GM12878 (cell line): Measurements from ENCODE around the gene PDE3B. TPM values are rescaled to one million over a fixed set of nuclear protein-coding genes. Genes with fewer than 3 reads are reported as not detected.

Experiments
- ATAC-seq: fragments of 200-7000 bp; cut with Tn5 transposase; 3 replicates; pipeline ENCODE4 v1.9.1; 2020; ENCODE audit warnings: mild to moderate bottlenecking, moderate library complexity
- BruUV-seq: library from RNA; stranded (reverse); fragments of 400-500 nt; replicated peaks from 2 replicates; lab custom pipeline; 2021; lab: Mats Ljungman, UMichigan
- CTCF ChIA-PET: fragments of 300-600 bp; sonication (Branson Sonifier 250); formaldehyde crosslinking; extraction: SDS; loops from one replicate; lab custom pipeline; 2021; ENCODE audit warnings: inconsistent platforms; lab: Yijun Ruan, JAX
- POLR2A ChIA-PET: fragments of 350-600 bp; formaldehyde crosslinking; extraction: SDS; loops from one replicate; lab custom pipeline; 2021; ENCODE audit warnings: inconsistent platforms; lab: Charles Lee
- RAD21 ChIA-PET: fragments of 300-600 bp; sonication (Branson Sonifier 250); formaldehyde crosslinking; loops from one replicate; lab custom pipeline; 2023; ENCODE audit warnings: antibody characterized with exemption; ENCODE audit not compliant: unreplicated experiment; lab: Charles Lee
- SMC1A ChIA-PET: fragments of 300-600 bp; sonication (Branson Sonifier 250); formaldehyde crosslinking; loops from one replicate; lab custom pipeline; 2023; ENCODE audit not compliant: unreplicated experiment, uncharacterized antibody; lab: Charles Lee
- DNase-seq: peaks from one replicate; pipeline ENCODE4 v3.0.0-alpha.2; 2011; ENCODE audit warnings: low read depth, low spot score
- FAIRE-seq: peaks from 3 replicates; lab custom pipeline; 2011; peaks lifted over from hg19 to GRCh38; lab: Jason Lieb, UNC
- H2AFZ ChIP-seq: 2 replicates; pipeline ENCODE4 v1.6.0; 2011; ENCODE audit warnings: low read depth, low read length, control low read depth; ENCODE audit not compliant: control insufficient read depth
- H3K27ac ChIP-seq: 2 replicates; pipeline ENCODE4 v1.5.1; 2011; ENCODE audit warnings: control low read depth; ENCODE audit not compliant: control insufficient read depth, insufficient read depth
- H3K27me3 ChIP-seq, 2 experiments: replicated peaks in 1 of 2; 2 replicates each; pipeline versions ENCODE4 v1.6.0 to v1.6.1; 2011; ENCODE audit warnings: low read length in 1 of 2; ENCODE audit not compliant: control insufficient read depth in 2 of 2, insufficient read depth in 2 of 2
- H3K36me3 ChIP-seq, 2 experiments: 2 replicates each; pipeline ENCODE4 v1.5.1; 2011; ENCODE audit warnings: low read length in 1 of 2; ENCODE audit not compliant: control insufficient read depth in 2 of 2, insufficient read depth in 2 of 2
- H3K4me1 ChIP-seq: 2 replicates; pipeline ENCODE4 v1.6.1; 2011; ENCODE audit warnings: mild to moderate bottlenecking, low read length, moderate library complexity, mixed read lengths; ENCODE audit not compliant: control insufficient read depth, insufficient read depth
- H3K4me2 ChIP-seq: 2 replicates; pipeline ENCODE4 v1.6.0; 2011; ENCODE audit warnings: control low read depth; ENCODE audit not compliant: control insufficient read depth, insufficient read depth
- H3K4me3 ChIP-seq: fragments of 200-600 bp; sonication (generic); 2 replicates; pipeline ENCODE4 v1.5.1; 2016
- H3K79me2 ChIP-seq: 2 replicates; pipeline ENCODE4 v1.6.0; 2011; ENCODE audit warnings: low read length; ENCODE audit not compliant: control insufficient read depth, insufficient read depth
- H3K9ac ChIP-seq: 2 replicates; pipeline ENCODE4 v1.8.0; 2011; ENCODE audit warnings: low read length, control low read depth, mixed read lengths; ENCODE audit not compliant: control insufficient read depth, insufficient read depth
- H3K9me3 ChIP-seq: replicated peaks from 3 replicates; pipeline ENCODE4 v1.5.1; 2011; ENCODE audit warnings: mild to moderate bottlenecking, low read length; ENCODE audit not compliant: control insufficient read depth, insufficient read depth
- H4K20me1 ChIP-seq: 2 replicates; pipeline ENCODE4 v1.6.0; 2011; ENCODE audit not compliant: control insufficient read depth, insufficient read depth
- BACH1 ChIP-seq: fragments of 450-650 bp; IDR thresholded peaks from 2 replicates; pipeline ENCODE4 v1.6.1; 2017; ENCODE audit warnings: mild to moderate bottlenecking, borderline replicate concordance
- MTA3 ChIP-seq: IDR thresholded peaks from 2 replicates; pipeline ENCODE4 v1.6.1; 2012; ENCODE audit warnings: low read length, inconsistent platforms, borderline replicate concordance
- SIX5 ChIP-seq: IDR thresholded peaks from 2 replicates; pipeline ENCODE4 v1.6.1; 2011; ENCODE audit warnings: mild to moderate bottlenecking, low read depth, low read length, moderate library complexity; ENCODE audit not compliant: severe bottlenecking
- STAT1 ChIP-seq: fragments of 450-650 bp; conservative IDR thresholded peaks from 2 replicates; pipeline ENCODE4 v1.6.1; 2014; ENCODE audit warnings: antibody characterized with exemption, mild to moderate bottlenecking
- ZBTB40 ChIP-seq: fragments of 450-650 bp; IDR thresholded peaks from 2 replicates; pipeline ENCODE4 v1.6.1; 2016; ENCODE audit warnings: mild to moderate bottlenecking, moderate library complexity, borderline replicate concordance
- ZNF207 ChIP-seq: fragments of 450-650 bp; IDR thresholded peaks from 2 replicates; pipeline ENCODE4 v1.6.1; 2014; ENCODE audit warnings: antibody characterized with exemption, mild to moderate bottlenecking, borderline replicate concordance
- in situ Hi-C: fragments of 300-500 bp; cut with MboI; formaldehyde crosslinking; loops from 9 replicates; pipeline ENCODE4 v1.14.3; 2018; ENCODE audit warnings: mixed read lengths
- intact Hi-C: fragments of 100-400 bp; cut with micrococcal nuclease; formaldehyde crosslinking; loops from one replicate; pipeline ENCODE4 v1.14.2; 2022; ENCODE audit not compliant: unreplicated experiment
- polyA plus RNA-seq, 11 experiments: library from polyadenylated mRNA; depleted of rRNA in 4 of 11; unstranded in 6 of 11; stranded (reverse) in 5 of 11; fragments of >200 nt; fragmentation: Nextera tagmentation in 4 of 11; fragmentation: Illumina TruSeq in 1 of 11; extraction: Ambion mirVana in 4 of 11; extraction: Trizol in 1 of 11; gene quantifications; 1 replicate in 1 of 11; 2 replicates in 10 of 11; pipeline versions ENCODE4 v1.2.1 to v1.2.3, GENCODE V29; 2011 to 2016; ENCODE audit warnings: inconsistent platforms in 2 of 11, missing spikeins in 2 of 11, low read depth in 1 of 11
- total RNA-seq, 4 experiments: library from RNA; depleted of rRNA in 3 of 4; stranded (reverse); fragments of >200 nt in 3 of 4; fragmentation: Illumina TruSeq in 1 of 4; extraction: Trizol in 1 of 4; gene quantifications; 2 replicates each; pipeline versions ENCODE4 v1.2.1 to v1.2.3, GENCODE V29; 2013 to 2021
- TF ChIP-seq, protein P1 (sequence below): fragments of 450-650 bp; IDR thresholded peaks from 2 replicates; pipeline ENCODE4 v1.6.1; 2018; ENCODE audit warnings: mild to moderate bottlenecking, low read depth, moderate library complexity; ENCODE audit not compliant: partially characterized antibody
- TF ChIP-seq, protein P2 (sequence below): IDR thresholded peaks from 2 replicates; pipeline ENCODE4 v1.6.1; 2012; ENCODE audit warnings: improper control_type of control experiment, low read depth, low read length; ENCODE audit not compliant: insufficient replicate concordance
- TF ChIP-seq, protein P3 (sequence below): fragments of 450-650 bp; IDR thresholded peaks from 2 replicates; pipeline ENCODE4 v1.6.1; 2017; ENCODE audit warnings: borderline replicate concordance

PDE3B gene
- total and polyA plus RNA-seq, 10 of the 15 experiments (the other 5 are each of a cell fraction or from before 2014, with no cell fraction given) = 0.04 to 3.1 (median 1.9) TPM

DNA sequence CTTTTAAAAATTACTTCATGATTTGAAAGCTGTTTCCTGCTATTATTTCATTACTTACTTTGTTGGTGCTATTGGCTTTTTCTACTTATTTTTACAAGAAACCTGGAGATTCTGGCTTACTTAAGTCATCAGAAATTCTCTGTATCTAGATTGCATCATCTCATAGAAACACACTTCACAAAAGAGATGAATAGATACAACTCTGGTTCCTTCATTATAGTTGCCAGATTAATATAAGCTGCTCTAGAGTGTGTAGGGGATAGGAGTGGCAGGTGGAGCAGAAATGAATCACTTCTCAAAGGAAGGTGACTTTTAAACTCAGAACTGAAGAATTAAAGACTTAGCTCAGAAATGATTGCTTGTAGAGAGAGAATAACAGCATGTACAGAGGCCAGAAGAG is 228.4 kb downstream of the PDE3B start:
- no TSS peak for BruUV-seq
- TF ChIP-seq MTA3 (no peak), ZNF207 (no peak), BACH1 (no peak), SIX5 (no peak), ZBTB40 (no peak), STAT1 (no peak)
- TF ChIP-seq, protein P1, sequence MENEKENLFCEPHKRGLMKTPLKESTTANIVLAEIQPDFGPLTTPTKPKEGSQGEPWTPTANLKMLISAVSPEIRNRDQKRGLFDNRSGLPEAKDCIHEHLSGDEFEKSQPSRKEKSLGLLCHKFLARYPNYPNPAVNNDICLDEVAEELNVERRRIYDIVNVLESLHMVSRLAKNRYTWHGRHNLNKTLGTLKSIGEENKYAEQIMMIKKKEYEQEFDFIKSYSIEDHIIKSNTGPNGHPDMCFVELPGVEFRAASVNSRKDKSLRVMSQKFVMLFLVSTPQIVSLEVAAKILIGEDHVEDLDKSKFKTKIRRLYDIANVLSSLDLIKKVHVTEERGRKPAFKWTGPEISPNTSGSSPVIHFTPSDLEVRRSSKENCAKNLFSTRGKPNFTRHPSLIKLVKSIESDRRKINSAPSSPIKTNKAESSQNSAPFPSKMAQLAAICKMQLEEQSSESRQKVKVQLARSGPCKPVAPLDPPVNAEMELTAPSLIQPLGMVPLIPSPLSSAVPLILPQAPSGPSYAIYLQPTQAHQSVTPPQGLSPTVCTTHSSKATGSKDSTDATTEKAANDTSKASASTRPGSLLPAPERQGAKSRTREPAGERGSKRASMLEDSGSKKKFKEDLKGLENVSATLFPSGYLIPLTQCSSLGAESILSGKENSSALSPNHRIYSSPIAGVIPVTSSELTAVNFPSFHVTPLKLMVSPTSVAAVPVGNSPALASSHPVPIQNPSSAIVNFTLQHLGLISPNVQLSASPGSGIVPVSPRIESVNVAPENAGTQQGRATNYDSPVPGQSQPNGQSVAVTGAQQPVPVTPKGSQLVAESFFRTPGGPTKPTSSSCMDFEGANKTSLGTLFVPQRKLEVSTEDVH = no peak
- TF ChIP-seq, protein P2, sequence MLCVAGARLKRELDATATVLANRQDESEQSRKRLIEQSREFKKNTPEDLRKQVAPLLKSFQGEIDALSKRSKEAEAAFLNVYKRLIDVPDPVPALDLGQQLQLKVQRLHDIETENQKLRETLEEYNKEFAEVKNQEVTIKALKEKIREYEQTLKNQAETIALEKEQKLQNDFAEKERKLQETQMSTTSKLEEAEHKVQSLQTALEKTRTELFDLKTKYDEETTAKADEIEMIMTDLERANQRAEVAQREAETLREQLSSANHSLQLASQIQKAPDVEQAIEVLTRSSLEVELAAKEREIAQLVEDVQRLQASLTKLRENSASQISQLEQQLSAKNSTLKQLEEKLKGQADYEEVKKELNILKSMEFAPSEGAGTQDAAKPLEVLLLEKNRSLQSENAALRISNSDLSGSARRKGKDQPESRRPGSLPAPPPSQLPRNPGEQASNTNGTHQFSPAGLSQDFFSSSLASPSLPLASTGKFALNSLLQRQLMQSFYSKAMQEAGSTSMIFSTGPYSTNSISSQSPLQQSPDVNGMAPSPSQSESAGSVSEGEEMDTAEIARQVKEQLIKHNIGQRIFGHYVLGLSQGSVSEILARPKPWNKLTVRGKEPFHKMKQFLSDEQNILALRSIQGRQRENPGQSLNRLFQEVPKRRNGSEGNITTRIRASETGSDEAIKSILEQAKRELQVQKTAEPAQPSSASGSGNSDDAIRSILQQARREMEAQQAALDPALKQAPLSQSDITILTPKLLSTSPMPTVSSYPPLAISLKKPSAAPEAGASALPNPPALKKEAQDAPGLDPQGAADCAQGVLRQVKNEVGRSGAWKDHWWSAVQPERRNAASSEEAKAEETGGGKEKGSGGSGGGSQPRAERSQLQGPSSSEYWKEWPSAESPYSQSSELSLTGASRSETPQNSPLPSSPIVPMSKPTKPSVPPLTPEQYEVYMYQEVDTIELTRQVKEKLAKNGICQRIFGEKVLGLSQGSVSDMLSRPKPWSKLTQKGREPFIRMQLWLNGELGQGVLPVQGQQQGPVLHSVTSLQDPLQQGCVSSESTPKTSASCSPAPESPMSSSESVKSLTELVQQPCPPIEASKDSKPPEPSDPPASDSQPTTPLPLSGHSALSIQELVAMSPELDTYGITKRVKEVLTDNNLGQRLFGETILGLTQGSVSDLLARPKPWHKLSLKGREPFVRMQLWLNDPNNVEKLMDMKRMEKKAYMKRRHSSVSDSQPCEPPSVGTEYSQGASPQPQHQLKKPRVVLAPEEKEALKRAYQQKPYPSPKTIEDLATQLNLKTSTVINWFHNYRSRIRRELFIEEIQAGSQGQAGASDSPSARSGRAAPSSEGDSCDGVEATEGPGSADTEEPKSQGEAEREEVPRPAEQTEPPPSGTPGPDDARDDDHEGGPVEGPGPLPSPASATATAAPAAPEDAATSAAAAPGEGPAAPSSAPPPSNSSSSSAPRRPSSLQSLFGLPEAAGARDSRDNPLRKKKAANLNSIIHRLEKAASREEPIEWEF = no peak
- TF ChIP-seq, protein P3, sequence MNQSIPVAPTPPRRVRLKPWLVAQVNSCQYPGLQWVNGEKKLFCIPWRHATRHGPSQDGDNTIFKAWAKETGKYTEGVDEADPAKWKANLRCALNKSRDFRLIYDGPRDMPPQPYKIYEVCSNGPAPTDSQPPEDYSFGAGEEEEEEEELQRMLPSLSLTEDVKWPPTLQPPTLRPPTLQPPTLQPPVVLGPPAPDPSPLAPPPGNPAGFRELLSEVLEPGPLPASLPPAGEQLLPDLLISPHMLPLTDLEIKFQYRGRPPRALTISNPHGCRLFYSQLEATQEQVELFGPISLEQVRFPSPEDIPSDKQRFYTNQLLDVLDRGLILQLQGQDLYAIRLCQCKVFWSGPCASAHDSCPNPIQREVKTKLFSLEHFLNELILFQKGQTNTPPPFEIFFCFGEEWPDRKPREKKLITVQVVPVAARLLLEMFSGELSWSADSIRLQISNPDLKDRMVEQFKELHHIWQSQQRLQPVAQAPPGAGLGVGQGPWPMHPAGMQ = no peak

More for the DNA sequence above, 228.4 kb downstream of the PDE3B start:
- Histone ChIP-seq H3K9ac (no peak overlapping the region), H3K4me1 (no peaks in the 10 kb centered on the region), H4K20me1 (no peaks in the 10 kb centered on the region), H3K79me2 (no peaks in the 10 kb centered on the region), H3K4me3 (no peak overlapping the region), H3K9me3 (no peaks in the 10 kb centered on the region), H3K4me2 (no peak overlapping the region), H3K27ac (no peak overlapping the region), H3K27me3 (no peaks in the 10 kb centered on the region), H3K36me3 (no peaks in the 10 kb centered on the region), H2AFZ (no peak overlapping the region)
- SMC1A ChIA-PET = interaction anchor here (0.8 kb wide), 1 partner anchor 9 kb away, joined by 3 read pairs; no protein-coding TSS in a partner anchor
- intact Hi-C loops = no loop called here
- DNase-seq (no peak), ATAC-seq (no peak), FAIRE-seq (no peak)
- in situ Hi-C loops = no loop called here
- RAD21 ChIA-PET = no interaction called here
- POLR2A ChIA-PET = no interaction called here
- CTCF ChIA-PET = interaction anchor here (1.2 kb wide), 1 partner anchor 36 kb away, joined by 4 read pairs; no protein-coding TSS in a partner anchor
